A172 (cell line): ENCODE measurements around the gene SALL4. TPM values are rescaled to one million over a fixed set of nuclear protein-coding genes. Genes with fewer than 3 reads are reported as not detected.
"Not testable (repeated sequence)": the region's sequence is repeated elsewhere in the genome, so short reads cannot be mapped to it uniquely, and the experiment has no call there.

Experiments used
- DNase-seq: peaks from one replicate; pipeline ENCODE4 v3.0.0-alpha.2; 2015; ENCODE audit warnings: low spot score
- total RNA-seq: library from RNA; depleted of rRNA; stranded (reverse); fragments of >200 nt; shearing (Covaris generic); gene quantifications from 2 replicates; pipeline ENCODE4 v1.2.3, GENCODE V29; 2014; rRNA removed

SALL4 gene
- total RNA-seq, 1 experiment from 2014 or later = not detected

- not testable (repeated sequence) for DNase-seq
Observed at GRCh38 chr20:51738261-51738660, 64.1 kb downstream of the SALL4 start.

GRCh38 chr20:51736947-51737346, 65.4 kb downstream of the SALL4 start:
- no peak for DNase-seq

- no peak for DNase-seq
Observed at GRCh38 chr20:51735728-51736600, 66.4 kb downstream of the SALL4 start.

- DNase-seq = no peak
Observed at GRCh38 chr20:51734876-51735720, 67.2 kb downstream of the SALL4 start.

GRCh38 chr20:51733070-51733469, 69.3 kb downstream of the SALL4 start:
- DNase-seq = no peak

Other genes starting within 250 kb of the SALL4 start
- 16.3 and 19.5 TPM in 2 replicates for gene ATP9A, start 34.1 kb downstream of the SALL4 start, total RNA-seq